OCI-LY1 (cell line): ENCODE data around the gene LAMB3.

Experiments
- H2AFZ ChIP-seq: fragments of 200-600 bp; sonication (generic), shearing (Covaris generic); 2 replicates; pipeline ENCODE4 v1.6.0; 2014; ENCODE audit warnings: antibody characterized with exemption, mild to moderate bottlenecking, low read length
- H3F3A ChIP-seq: fragments of 200-600 bp; sonication (generic), shearing (Covaris generic); 2 replicates; pipeline ENCODE4 v1.6.0; 2014; ENCODE audit warnings: mild to moderate bottlenecking, antibody characterized with exemption, low read length, moderate library complexity; ENCODE audit not compliant: insufficient read depth
- H3K27ac ChIP-seq: fragments of 200-600 bp; sonication (generic); 2 replicates; pipeline ENCODE4 v1.5.1; 2014; ENCODE audit warnings: low read length, mixed run types, mild to moderate bottlenecking, low read depth; ENCODE audit not compliant: poor library complexity, severe bottlenecking
- H3K27me3 ChIP-seq: fragments of 200-600 bp; sonication (generic); 2 replicates; pipeline ENCODE4 v1.6.0; 2014; ENCODE audit warnings: antibody characterized with exemption, mild to moderate bottlenecking, low read length, moderate library complexity; ENCODE audit not compliant: insufficient read depth
- H3K36me3 ChIP-seq: fragments of 200-600 bp; sonication (generic); 2 replicates; pipeline ENCODE4 v1.6.1; 2014; ENCODE audit warnings: mild to moderate bottlenecking, antibody characterized with exemption, low read length, moderate library complexity, mixed read lengths; ENCODE audit not compliant: insufficient read depth
- H3K4me1 ChIP-seq: fragments of 200-600 bp; sonication (generic); 2 replicates; pipeline ENCODE4 v1.5.1; 2014; ENCODE audit warnings: mild to moderate bottlenecking, low read length, moderate library complexity; ENCODE audit not compliant: insufficient read depth, severe bottlenecking
- H3K4me2 ChIP-seq: fragments of 200-600 bp; sonication (generic), shearing (Covaris generic); 2 replicates; pipeline ENCODE4 v1.6.1; 2014; ENCODE audit warnings: low read length
- H3K4me3 ChIP-seq: fragments of 200-600 bp; sonication (generic); 2 replicates; pipeline ENCODE4 v1.5.1; 2014; ENCODE audit warnings: low read length, low read depth, mild to moderate bottlenecking, mixed read lengths; ENCODE audit not compliant: poor library complexity, severe bottlenecking
- H3K79me2 ChIP-seq: fragments of 200-600 bp; shearing (Covaris generic); 2 replicates; pipeline ENCODE4 v1.6.1; 2016; ENCODE audit warnings: mixed run types, low read length, mixed read lengths; ENCODE audit not compliant: insufficient read depth
- H3K9ac ChIP-seq: fragments of 200-600 bp; sonication (generic), shearing (Covaris generic); 2 replicates; pipeline ENCODE4 v1.6.1; 2014; ENCODE audit warnings: mild to moderate bottlenecking, low read length, mixed read lengths
- H3K9me2 ChIP-seq: fragments of 200-600 bp; sonication (generic), shearing (Covaris generic); 2 replicates; pipeline ENCODE4 v1.6.1; 2014; ENCODE audit warnings: low read depth, mild to moderate bottlenecking, low read length, mixed read lengths
- H3K9me3 ChIP-seq: fragments of 200-600 bp; shearing (Covaris generic); 2 replicates; pipeline ENCODE4 v1.6.1; 2014; ENCODE audit warnings: low read length, mixed read lengths
- H4K20me1 ChIP-seq: fragments of 200-600 bp; sonication (generic), shearing (Covaris generic); 2 replicates; pipeline ENCODE4 v1.6.0; 2016; ENCODE audit warnings: mild to moderate bottlenecking, low read length; ENCODE audit not compliant: insufficient read depth
- CTCF ChIP-seq: fragments of 200-600 bp; sonication (generic), shearing (Covaris generic); IDR thresholded peaks from 2 replicates; pipeline ENCODE4 v1.5.1; 2017; ENCODE audit warnings: mild to moderate bottlenecking, antibody characterized with exemption, low read length, moderate library complexity, mixed read lengths
- EZH2 ChIP-seq: fragments of 200-600 bp; sonication (generic), shearing (Covaris generic); IDR thresholded peaks from 2 replicates; pipeline ENCODE4 v1.8.0; 2017; ENCODE audit warnings: borderline replicate concordance, mixed run types, mild to moderate bottlenecking, antibody characterized with exemption, low read length, moderate library complexity, mixed read lengths

The LAMB3 gene

GRCh38 chr1:209621741-209622655, 30.2 kb downstream of the LAMB3 start:
- TF ChIP-seq EZH2: no peak
- no peak for TF ChIP-seq CTCF
- Histone ChIP-seq H3K4me1 (no peaks in the 10 kb centered on the region), H3K4me2 (no peak overlapping the region), H3K4me3 (no peak overlapping the region), H3K79me2 (no peaks in the 10 kb centered on the region), H3F3A (no peaks in the 10 kb centered on the region), H2AFZ (no peak overlapping the region), H3K27me3 (0 out of 2 replicates have a peak, but pooled peaks cover 4% of the 10 kb centered on the region), H3K9ac (no peak overlapping the region), H3K9me3 (no peaks in the 10 kb centered on the region), H3K36me3 (no peaks in the 10 kb centered on the region), H3K27ac (no peak overlapping the region), H3K9me2 (no peaks in the 10 kb centered on the region), H4K20me1 (no peaks in the 10 kb centered on the region)

- H4K20me1 ChIP-seq: no peaks in the 10 kb centered on the region
- no peak overlapping the region for H3K4me2 ChIP-seq
- H3K9ac ChIP-seq: no peak overlapping the region
- no peaks in the 10 kb centered on the region for H3F3A ChIP-seq
- H3K4me3 ChIP-seq: no peak overlapping the region
- H2AFZ ChIP-seq: no peak overlapping the region
- no peaks in the 10 kb centered on the region for H3K4me1 ChIP-seq
- no peak for TF ChIP-seq CTCF
- TF ChIP-seq EZH2: no peak
- H3K27ac ChIP-seq: no peak overlapping the region
- no peaks in the 10 kb centered on the region for H3K36me3 ChIP-seq
- H3K79me2 ChIP-seq: no peaks in the 10 kb centered on the region
- H3K9me3 ChIP-seq: no peaks in the 10 kb centered on the region
- no peaks in the 10 kb centered on the region for H3K9me2 ChIP-seq
- H3K27me3 ChIP-seq: 0 out of 2 replicates have a peak, but pooled peaks cover 4% of the 10 kb centered on the region
These were observed 30.9 kb downstream of the LAMB3 start for GRCh38 chr1:209621286-209621685.

GRCh38 chr1:209620487-209620884, 31.7 kb downstream of the LAMB3 start:
- Histone ChIP-seq H3F3A (no peaks in the 10 kb centered on the region), H3K9me3 (no peaks in the 10 kb centered on the region), H3K27ac (no peak overlapping the region), H3K27me3 (0 out of 2 replicates have a peak, but pooled peaks cover 4% of the 10 kb centered on the region), H3K9me2 (no peaks in the 10 kb centered on the region), H3K9ac (no peak overlapping the region), H2AFZ (no peak overlapping the region), H3K4me2 (no peak overlapping the region), H3K79me2 (no peaks in the 10 kb centered on the region), H4K20me1 (no peaks in the 10 kb centered on the region), H3K4me1 (no peaks in the 10 kb centered on the region), H3K4me3 (no peak overlapping the region), H3K36me3 (no peaks in the 10 kb centered on the region)
- TF ChIP-seq CTCF: no peak
- no peak for TF ChIP-seq EZH2
